HG03520 (cell line): ENCODE data around the gene TMED1.
"Not testable (repeated sequence)": the region's sequence is repeated elsewhere in the genome, so short reads cannot be mapped to it uniquely, and the experiment has no call there.

ENCODE experiments used
- ATAC-seq: cut with Tn5 transposase; IDR thresholded peaks from one replicate; pipeline ENCODE4 v1.9.1; 2021; ENCODE audit warnings: mild to moderate bottlenecking, moderate library complexity; ENCODE audit not compliant: unreplicated experiment

The TMED1 gene

GRCh38 chr19:10862561-10863106 lies 26.6 kb upstream of the TMED1 start:
- ATAC-seq = no peak

GRCh38 chr19:10861103-10861651 lies 25.2 kb upstream of the TMED1 start:
- ATAC-seq = no peak

GRCh38 chr19:10858204-10858828 lies 22.3 kb upstream of the TMED1 start:
- no peak for ATAC-seq

- not testable (repeated sequence) for ATAC-seq
Measured at GRCh38 chr19:10856899-10857298, 20.9 kb upstream of the TMED1 start.

GRCh38 chr19:10855879-10856522 lies 20.0 kb upstream of the TMED1 start:
- ATAC-seq = no peak

- no peak for ATAC-seq
Measured at GRCh38 chr19:10854350-10855089, 18.5 kb upstream of the TMED1 start.

- no peak for ATAC-seq
Measured at GRCh38 chr19:10852941-10853340, 16.9 kb upstream of the TMED1 start.

GRCh38 chr19:10852098-10852800 lies 16.2 kb upstream of the TMED1 start:
- no peak for ATAC-seq

- no peak for ATAC-seq
Measured at GRCh38 chr19:10850631-10851030, 14.6 kb upstream of the TMED1 start.

GRCh38 chr19:10848230-10848856 lies 12.3 kb upstream of the TMED1 start, which contains the start of gene C19orf38:
C19orf38 (plus strand) TSS chr19:10848415; CDS start chr19:10848509, 94 bp downstream.
- no peak for ATAC-seq

GRCh38 chr19:10846500-10847202 lies 10.6 kb upstream of the TMED1 start:
- ATAC-seq = no peak

- no peak for ATAC-seq
Measured at GRCh38 chr19:10842788-10843187, 6.8 kb upstream of the TMED1 start.

GRCh38 chr19:10839114-10840050 lies 3.4 kb upstream of the TMED1 start:
- ATAC-seq = no peak

GRCh38 chr19:10838377-10838776 lies 2.4 kb upstream of the TMED1 start:
- no peak for ATAC-seq

GRCh38 chr19:10837649-10838048 lies 1.6 kb upstream of the TMED1 start:
- ATAC-seq = not testable (repeated sequence)

GRCh38 chr19:10836479-10837330 lies 693 bp upstream of the TMED1 start:
- ATAC-seq = no peak

- ATAC-seq = no peak
Measured at GRCh38 chr19:10835089-10835753, 791 bp downstream of the TMED1 start.
